SK-N-SH treated with all-trans-retinoic acid at 6 μM for 48 hours (cell line): ENCODE data around the gene RAB42.

Source experiments
- ATAC-seq: fragments of 200-7000 bp; cut with Tn5 transposase; 3 replicates; pipeline ENCODE4 v1.9.1; 2020; ENCODE audit warnings: mild to moderate bottlenecking, moderate library complexity
- ARNTL ChIP-seq: fragments of 450-650 bp; formaldehyde crosslinking; IDR thresholded peaks from 2 replicates; pipeline ENCODE4 v1.5.0; 2020; ENCODE audit warnings: low read depth, mild to moderate bottlenecking, moderate library complexity, borderline replicate concordance
- CREB5 ChIP-seq: fragments of 250-450 bp; sonication (Bioruptor Pico); IDR thresholded peaks from 2 replicates; pipeline ENCODE4 v1.5.1; 2020; ENCODE audit warnings: low read depth, mild to moderate bottlenecking, moderate library complexity
- CSDC2 ChIP-seq: fragments of 250-450 bp; sonication (Bioruptor Pico); IDR thresholded peaks from 2 replicates; pipeline ENCODE4 v1.5.0; 2020; ENCODE audit warnings: mild to moderate bottlenecking, moderate library complexity
- CSRNP3 ChIP-seq: fragments of 250-450 bp; sonication (Bioruptor Pico); IDR thresholded peaks from 2 replicates; pipeline ENCODE4 v1.5.1; 2021; ENCODE audit warnings: mild to moderate bottlenecking, moderate library complexity
- ESRRG ChIP-seq: fragments of 250-450 bp; sonication (Bioruptor Pico); IDR thresholded peaks from 2 replicates; pipeline ENCODE4 v1.6.1; 2021; ENCODE audit warnings: mild to moderate bottlenecking
- GLIS3 ChIP-seq: fragments of 250-450 bp; sonication (Bioruptor Pico); IDR thresholded peaks from 2 replicates; pipeline ENCODE4 v1.5.0; 2020; ENCODE audit warnings: mild to moderate bottlenecking, moderate library complexity
- ISL1 ChIP-seq: fragments of 250-450 bp; sonication (Bioruptor Pico); IDR thresholded peaks from 2 replicates; pipeline ENCODE4 v2.1.2; 2022; ENCODE audit warnings: mild to moderate bottlenecking, moderate library complexity
- OSR1 ChIP-seq: fragments of 250-450 bp; sonication (Bioruptor Pico); IDR thresholded peaks from 2 replicates; pipeline ENCODE4 v1.8.0; 2022; ENCODE audit warnings: moderate library complexity, mild to moderate bottlenecking, inconsistent platforms
- PATZ1 ChIP-seq: fragments of 250-450 bp; sonication (Bioruptor Pico); IDR thresholded peaks from 2 replicates; pipeline ENCODE4 v1.8.0; 2020; ENCODE audit warnings: mild to moderate bottlenecking, moderate library complexity, borderline replicate concordance
- POU6F1 ChIP-seq: fragments of 250-450 bp; sonication (Bioruptor Pico); IDR thresholded peaks from 2 replicates; pipeline ENCODE4 v1.8.0; 2021; ENCODE audit warnings: low read depth, mild to moderate bottlenecking, moderate library complexity, borderline replicate concordance
- PPARA ChIP-seq: fragments of 250-450 bp; sonication (Bioruptor Pico); IDR thresholded peaks from 2 replicates; pipeline ENCODE4 v1.5.0; 2020; ENCODE audit warnings: mild to moderate bottlenecking, borderline replicate concordance
- RARB ChIP-seq: fragments of 250-450 bp; sonication (Bioruptor Pico); IDR thresholded peaks from 2 replicates; pipeline ENCODE4 v1.8.0; 2021; ENCODE audit warnings: mild to moderate bottlenecking, moderate library complexity
- SNAI2 ChIP-seq: fragments of 250-450 bp; sonication (Bioruptor Pico); IDR thresholded peaks from 2 replicates; pipeline ENCODE4 v1.5.0; 2020; ENCODE audit warnings: mild to moderate bottlenecking, moderate library complexity
- TOX ChIP-seq: fragments of 250-450 bp; sonication (Bioruptor Pico); IDR thresholded peaks from 2 replicates; pipeline ENCODE4 v1.8.0; 2021; ENCODE audit warnings: mild to moderate bottlenecking, moderate library complexity, borderline replicate concordance
- TSHZ2 ChIP-seq: fragments of 250-450 bp; sonication (Bioruptor Pico); IDR thresholded peaks from 2 replicates; pipeline ENCODE4 v1.5.0; 2020; ENCODE audit warnings: mild to moderate bottlenecking, moderate library complexity
- ZFP3 ChIP-seq: fragments of 250-450 bp; sonication (Bioruptor Pico); IDR thresholded peaks from 2 replicates; pipeline ENCODE4 v1.5.0; 2020; ENCODE audit warnings: mild to moderate bottlenecking, moderate library complexity
- ZFP30 ChIP-seq: fragments of 450-650 bp; formaldehyde crosslinking; IDR thresholded peaks from 2 replicates; pipeline ENCODE4 v1.5.0; 2022; ENCODE audit warnings: mild to moderate bottlenecking, moderate library complexity
- ZNF565 ChIP-seq: fragments of 450-650 bp; formaldehyde crosslinking; conservative IDR thresholded peaks from 2 replicates; pipeline ENCODE4 v1.5.0; 2020; ENCODE audit warnings: low read depth, mild to moderate bottlenecking, moderate library complexity
- ZNF70 ChIP-seq: fragments of 450-650 bp; formaldehyde crosslinking; IDR thresholded peaks from 2 replicates; pipeline ENCODE4 v1.5.0; 2020; ENCODE audit warnings: mild to moderate bottlenecking, moderate library complexity
- ZNF8 ChIP-seq: fragments of 450-650 bp; formaldehyde crosslinking; IDR thresholded peaks from 2 replicates; pipeline ENCODE4 v1.5.0; 2020; ENCODE audit warnings: mild to moderate bottlenecking, moderate library complexity

Gene RAB42

GRCh38 chr1:28591708-28592320 is at the start of gene RAB42:
Gene RAB42, plus strand, starts transcription at chr1:28592265. Its CDS starts 247 bp downstream, at chr1:28592512.
- ATAC-seq = peak; percentile 27
- TF ChIP-seq ZNF8 (CRISPR knock-in tag) (no peak), ZNF565 (CRISPR knock-in tag) (no peak)

- no peak for ATAC-seq
- no peak for TF ChIP-seq PATZ1 (CRISPR knock-in tag)
- TF ChIP-seq TSHZ2 = no peak
- no peak for TF ChIP-seq TOX (CRISPR knock-in tag)
- TF ChIP-seq RARB = no peak
- no peak for TF ChIP-seq ISL1 (CRISPR knock-in tag)
- no peak for TF ChIP-seq ZFP30 (CRISPR knock-in tag)
- no peak for TF ChIP-seq ZNF70
- no peak for TF ChIP-seq ZNF565 (CRISPR knock-in tag)
- TF ChIP-seq ZFP3 = no peak
- TF ChIP-seq CSRNP3 (CRISPR knock-in tag) = no peak
- no peak for TF ChIP-seq SNAI2
- no peak for TF ChIP-seq ZNF8 (CRISPR knock-in tag)
- no peak for TF ChIP-seq ARNTL (CRISPR knock-in tag)
- TF ChIP-seq OSR1 (CRISPR knock-in tag) = no peak
- TF ChIP-seq POU6F1 (CRISPR knock-in tag) = no peak
- TF ChIP-seq PPARA (CRISPR knock-in tag) = no peak
Measured at GRCh38 chr1:28545246-28545628, 46.8 kb upstream of the RAB42 start.

GRCh38 chr1:28548318-28548717 is 43.7 kb upstream of the RAB42 start:
- TF ChIP-seq TSHZ2 = no peak
- no peak for TF ChIP-seq GLIS3 (CRISPR knock-in tag)
- TF ChIP-seq ARNTL (CRISPR knock-in tag) = no peak
- TF ChIP-seq POU6F1 (CRISPR knock-in tag) = no peak
- TF ChIP-seq ZNF8 (CRISPR knock-in tag) = no peak
- no peak for TF ChIP-seq CREB5
- no peak for TF ChIP-seq ESRRG (CRISPR knock-in tag)
- TF ChIP-seq CSDC2 = no peak
- TF ChIP-seq ZNF70 = no peak
- no peak for TF ChIP-seq ISL1 (CRISPR knock-in tag)
- TF ChIP-seq ZFP30 (CRISPR knock-in tag) = no peak
- TF ChIP-seq SNAI2 = no peak
- no peak for TF ChIP-seq TOX (CRISPR knock-in tag)
- TF ChIP-seq PPARA (CRISPR knock-in tag) = no peak
- TF ChIP-seq ZFP3 = no peak
- no peak for TF ChIP-seq RARB
- no peak for TF ChIP-seq PATZ1 (CRISPR knock-in tag)
- ATAC-seq = no peak
